MV-4-11 (cell line): ENCODE measurements around the gene ATP6V1G1.

Experiments used
- DNase-seq: peaks from one replicate; lab custom pipeline; 2025; lab: John Stamatoyannopoulos, UW

Gene ATP6V1G1

DNA sequence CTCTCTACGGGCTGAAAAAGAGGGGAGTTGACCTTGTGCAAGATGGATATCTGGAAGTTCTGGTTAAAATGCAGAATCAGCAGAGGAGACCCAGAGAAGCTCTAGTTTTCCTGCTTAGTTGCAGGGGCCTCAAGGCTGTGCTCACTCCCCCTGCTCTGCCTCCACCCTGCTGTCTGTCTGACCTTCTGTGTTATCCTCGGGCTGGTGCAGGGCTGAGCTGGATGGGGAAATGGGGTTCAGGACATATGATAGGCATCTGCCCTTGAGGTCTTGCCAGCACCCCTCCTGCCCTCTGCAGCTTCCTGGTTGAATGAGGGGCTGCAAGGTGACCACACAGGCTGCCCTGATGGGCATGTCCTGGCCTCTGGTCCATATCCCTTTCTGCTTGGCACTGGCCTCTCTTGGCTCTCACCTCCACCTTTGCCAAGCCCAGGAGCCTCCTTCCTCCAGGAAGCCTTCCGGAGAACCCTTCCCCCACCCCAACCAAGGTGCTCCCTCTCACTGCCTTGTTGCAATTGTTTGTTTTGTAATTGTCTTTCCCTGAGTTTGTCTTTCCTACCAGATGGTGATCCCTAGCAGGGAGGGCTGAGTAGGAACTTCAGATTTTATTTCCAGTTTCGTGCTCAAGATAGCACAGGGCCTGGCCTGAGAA, 24.8 kb downstream of the ATP6V1G1 start:
- DNase-seq, result no peak

DNA sequence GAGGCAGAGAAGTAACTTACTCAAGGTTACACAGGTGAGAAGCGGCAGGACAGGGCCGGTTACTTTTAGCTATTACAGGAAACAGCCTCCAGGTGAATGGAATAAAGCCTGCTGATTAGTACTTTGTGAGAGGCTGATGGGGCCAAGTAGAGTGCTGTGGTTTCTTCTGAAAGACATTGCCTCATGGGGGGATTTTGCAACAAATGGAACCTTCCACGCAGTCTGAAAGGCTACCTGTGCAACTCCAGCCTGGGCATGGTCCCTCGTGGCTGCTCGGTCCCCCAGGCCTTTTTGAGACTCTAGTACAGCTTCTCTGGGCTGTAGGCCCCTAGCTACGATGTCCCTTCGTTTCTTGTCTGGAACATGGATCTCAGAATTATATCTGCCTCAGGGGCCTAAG, 25.5 kb downstream of the ATP6V1G1 start:
- DNase-seq, result no peak

DNA sequence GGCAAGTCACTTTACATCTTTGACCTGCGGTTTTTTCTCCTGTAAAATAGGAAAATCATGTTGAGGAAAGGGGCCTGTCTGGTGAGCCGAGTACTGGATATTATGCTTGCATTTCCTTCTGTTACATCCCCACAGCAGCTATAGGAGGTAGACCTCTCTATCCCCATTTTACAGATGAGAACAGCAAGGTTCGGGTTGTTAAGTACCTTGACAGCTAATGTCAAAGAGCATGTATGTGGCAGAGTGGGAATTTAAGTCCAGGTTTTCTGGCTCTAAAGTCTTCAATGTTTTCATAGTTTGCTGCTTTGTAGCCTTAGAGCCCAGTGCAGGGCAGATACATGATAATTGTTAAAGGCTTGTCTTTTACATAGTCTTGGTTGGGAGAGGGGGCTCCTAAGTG, 26.4 kb downstream of the ATP6V1G1 start:
- no peak for DNase-seq

DNA sequence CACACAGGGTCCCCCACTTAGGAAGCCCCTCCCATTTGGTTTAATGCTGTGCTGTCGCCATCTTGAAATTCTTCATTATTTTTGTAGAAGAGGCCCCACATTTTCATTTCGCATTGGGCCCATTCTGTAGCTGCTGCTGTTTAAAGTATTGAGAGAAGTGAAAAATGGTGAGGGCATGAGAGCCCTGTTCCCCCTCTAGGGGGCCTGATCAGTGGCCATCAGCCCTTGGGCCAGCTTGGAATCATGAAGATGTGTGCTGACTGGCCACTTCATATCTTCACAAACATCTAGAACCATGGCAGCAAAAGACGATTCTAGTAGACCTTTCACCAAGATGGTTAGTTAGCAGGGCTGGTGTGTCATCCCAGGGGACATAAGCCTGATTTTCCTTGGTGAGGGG, 26.8 kb downstream of the ATP6V1G1 start:
- no peak for DNase-seq

DNA sequence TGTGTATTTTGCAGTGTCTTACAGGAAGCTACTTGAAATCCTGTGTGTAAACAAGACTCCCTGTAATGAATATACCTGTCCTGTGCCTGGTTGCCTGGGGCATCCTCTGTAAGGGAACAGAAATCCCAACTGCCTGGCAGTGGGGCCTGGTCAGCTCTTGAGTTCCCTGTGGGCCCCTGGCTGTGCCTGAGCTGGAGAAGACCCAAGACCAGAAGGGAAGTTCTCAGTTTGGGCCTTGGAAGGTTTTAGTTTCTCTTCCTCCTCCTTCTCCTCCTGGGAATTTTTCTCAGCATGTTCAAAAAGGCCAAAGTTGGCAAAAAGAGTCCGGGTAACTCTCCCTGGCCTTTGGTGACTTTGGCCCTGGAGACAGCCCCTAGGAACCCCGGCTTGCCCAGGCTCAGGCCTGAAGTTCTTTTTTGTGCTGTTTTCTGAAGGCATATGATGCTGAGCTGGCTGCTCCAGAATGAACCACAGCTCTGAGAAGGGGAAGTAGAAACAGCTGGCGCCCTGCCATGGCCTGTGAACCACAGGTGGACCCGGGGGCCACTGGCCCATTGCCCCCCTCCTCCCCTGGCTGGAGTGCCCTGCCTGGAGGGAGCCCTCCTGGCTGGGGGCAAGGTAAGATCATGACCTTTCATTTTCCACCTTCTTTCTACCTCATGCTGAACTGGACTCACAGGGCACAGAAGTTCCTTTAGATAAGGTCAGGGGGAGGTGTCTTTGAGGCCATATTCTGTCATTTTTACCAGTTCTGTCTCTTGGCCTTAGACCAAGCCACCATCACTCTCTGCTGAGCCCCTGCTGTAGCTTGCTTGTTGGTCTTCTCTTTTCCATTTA, 29.3 kb downstream of the ATP6V1G1 start:
- DNase-seq, result peak; percentile 80

DNA sequence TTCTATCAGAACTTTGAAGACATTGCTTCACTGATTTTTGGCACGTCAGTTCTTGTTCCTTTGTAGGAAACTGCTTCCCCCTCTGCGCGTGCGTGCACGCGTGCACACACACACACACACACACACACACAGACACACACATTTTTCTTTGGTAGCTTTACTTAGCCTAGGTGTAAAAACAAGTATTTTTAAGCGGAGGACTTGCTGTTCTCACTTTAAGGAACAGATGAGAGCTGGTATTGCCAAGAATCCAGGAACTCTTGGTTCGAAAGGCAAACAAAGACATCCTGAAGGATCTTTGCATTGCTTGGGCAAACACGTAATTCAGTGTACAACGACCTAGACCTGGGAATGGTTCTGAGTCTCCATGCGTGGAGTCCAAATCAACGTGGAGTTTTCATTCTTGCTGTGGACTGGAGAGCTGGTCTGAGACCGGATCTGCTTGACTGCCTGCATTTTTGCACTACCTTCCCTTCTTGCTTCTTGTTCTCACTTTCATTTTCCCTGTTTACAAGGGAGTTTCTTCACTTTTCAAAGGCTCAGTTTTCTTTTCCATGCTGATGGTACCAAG, 31.7 kb downstream of the ATP6V1G1 start:
- DNase-seq, result peak; percentile 42

DNA sequence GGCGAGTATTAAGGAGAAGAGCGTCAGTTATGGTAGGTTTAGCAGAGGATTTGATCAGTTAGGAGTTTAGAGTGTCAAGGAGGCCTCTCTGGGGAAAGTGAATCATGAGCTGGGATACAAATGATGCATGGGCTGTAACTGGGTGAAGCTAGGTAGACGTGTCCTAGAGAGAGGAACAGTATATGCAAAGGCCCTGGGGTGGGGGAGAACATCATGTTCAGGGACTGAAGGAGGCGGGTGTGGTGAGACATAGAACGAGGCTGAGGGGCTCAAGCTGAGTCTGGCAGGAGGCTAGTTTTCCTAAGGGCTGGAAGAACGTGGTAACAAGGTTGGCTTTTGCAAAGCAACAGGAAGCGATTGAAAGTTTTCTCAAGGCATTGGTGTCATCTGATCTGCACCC, 34.0 kb downstream of the ATP6V1G1 start:
- no peak for DNase-seq

DNA sequence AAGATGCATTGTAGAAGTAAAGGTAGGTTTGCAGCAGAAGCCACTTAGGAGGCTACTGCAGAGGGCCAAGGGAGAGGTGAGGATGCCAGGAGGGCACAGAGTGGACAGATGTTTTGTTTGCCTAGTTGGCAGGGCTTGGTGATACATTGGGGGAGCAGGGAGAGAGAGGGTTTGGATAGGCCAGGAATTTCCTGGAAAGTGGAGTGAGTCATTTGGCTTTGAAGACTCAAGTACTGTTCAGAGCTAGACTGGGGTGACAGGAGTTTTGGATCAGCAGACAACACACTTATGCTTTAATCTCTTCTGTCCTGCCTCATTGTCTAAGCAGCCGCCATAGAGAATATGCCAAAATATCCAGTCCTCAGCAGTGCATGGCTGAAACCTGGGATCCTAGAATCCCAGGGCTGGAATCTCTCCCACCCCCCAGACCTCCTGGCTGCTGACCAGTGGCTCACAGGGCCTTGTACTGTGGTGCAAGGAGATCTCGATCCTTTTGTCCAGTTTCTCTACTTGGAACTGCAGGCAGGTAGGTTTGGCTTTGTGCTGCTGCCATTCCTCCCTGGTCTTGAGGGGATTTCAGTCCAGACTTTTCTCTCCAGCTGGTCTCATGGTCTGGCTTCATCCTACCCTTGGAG, 34.5 kb downstream of the ATP6V1G1 start:
- no peak for DNase-seq

DNA sequence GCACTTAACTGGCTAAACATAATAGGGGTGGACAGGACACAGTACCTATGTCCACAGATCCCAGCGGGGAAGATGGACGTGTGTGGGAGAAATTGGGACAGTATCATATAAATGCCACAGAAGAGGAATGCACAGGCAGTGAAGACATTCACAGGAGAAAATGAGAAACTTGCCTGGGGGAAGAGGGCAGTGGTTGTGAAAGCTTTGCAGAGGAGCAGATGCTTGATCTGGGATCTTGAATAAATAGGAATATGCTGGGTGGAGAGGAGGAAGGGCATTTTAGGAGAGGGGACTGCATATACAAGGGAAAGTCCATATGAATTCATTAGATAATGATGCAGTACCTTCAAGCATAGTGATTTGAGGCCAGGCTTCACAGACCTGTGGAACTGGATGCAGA, 37.1 kb downstream of the ATP6V1G1 start:
- DNase-seq, result no peak

DNA sequence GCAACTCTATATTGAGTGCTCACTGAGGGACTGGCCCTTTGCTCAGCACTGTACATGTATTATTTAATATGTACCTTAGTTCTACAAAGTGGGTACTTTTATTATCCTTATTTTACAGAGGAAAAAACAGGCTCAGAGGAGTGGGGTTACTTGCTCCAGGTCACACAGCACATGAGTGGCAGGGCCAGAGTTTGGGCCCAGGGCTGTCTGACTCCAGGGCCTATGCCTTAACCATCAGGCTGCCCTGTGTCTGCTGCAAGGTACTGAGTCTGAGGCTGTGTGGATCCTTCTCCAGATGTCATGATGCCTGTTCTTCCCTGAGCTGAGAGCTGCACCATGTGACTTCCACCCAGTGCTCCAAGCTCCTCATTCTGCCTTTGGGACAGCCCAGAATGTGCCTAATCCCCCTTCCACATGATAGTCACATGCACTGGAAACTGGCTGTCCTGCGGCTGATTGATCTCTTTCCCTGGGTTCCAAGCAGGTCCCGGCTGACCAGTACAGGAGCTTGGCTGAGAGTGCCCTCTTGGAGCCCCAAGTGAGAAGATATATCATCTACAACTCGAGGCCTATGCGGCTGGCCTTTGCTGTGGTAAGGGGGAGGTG, 38.9 kb downstream of the ATP6V1G1 start:
- no peak for DNase-seq

DNA sequence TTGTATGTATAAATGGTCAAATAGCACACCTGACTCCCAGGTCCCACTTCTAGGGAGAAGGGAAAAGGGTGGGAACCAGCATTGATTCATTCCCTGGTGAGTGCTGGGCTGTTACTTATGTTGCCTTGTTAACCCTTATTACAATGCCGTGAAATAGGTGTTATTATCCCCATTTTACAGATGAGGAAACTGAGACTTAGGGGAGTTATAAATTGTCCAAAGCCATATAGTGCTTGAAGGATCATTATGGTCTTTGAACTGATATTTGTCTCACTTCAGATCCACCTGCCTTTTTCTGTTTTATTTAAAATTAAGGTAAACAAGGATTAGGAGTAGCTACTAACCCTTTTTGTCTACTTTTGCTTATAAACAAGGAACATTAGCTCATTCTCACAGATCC, 40.0 kb downstream of the ATP6V1G1 start:
- DNase-seq, result no peak

DNA sequence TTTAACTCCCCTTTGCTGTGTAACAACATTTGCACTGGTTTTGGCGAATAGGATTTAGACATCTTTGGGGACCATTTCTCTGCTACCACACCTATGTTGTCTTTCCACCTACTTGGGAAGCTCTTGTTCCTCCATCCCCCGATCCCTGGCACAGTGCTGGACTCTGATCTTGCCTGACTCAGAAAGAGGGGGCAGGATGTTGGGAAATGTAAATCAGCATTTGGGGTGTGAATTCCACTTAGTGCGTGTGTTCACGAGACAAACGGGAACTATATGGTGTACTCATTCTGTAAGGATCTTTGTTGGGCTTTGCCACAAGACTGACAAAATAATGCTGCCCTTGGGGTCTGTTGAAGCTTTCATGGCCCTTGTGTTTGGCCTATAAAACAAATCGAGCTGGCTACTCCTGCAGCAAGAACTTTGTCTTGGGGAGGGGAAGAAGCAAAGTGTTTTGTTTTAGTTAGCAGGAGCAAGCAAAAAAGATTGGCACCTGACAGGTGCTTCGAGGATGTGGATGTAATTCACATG, 42.1 kb downstream of the ATP6V1G1 start:
- DNase-seq, result no peak

DNA sequence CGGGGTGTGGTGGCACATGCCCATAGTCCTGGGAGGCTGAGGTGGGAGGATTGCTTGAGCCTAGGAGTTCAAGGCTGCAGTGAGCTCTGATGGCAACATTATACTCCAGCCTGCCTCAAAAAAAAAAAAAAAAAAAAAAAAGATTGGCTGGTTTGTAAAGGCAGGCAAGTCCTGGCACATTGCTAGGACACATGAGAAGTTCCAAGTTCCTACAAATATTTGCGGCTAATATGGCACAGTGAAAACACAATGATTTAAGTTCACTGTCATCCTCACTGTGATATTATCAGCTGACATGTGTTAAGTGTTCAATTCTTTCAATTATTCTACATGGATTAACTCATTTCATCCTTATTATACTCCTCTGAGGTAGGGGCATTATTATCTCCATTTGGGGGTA, 43.6 kb downstream of the ATP6V1G1 start:
- DNase-seq, result no peak

DNA sequence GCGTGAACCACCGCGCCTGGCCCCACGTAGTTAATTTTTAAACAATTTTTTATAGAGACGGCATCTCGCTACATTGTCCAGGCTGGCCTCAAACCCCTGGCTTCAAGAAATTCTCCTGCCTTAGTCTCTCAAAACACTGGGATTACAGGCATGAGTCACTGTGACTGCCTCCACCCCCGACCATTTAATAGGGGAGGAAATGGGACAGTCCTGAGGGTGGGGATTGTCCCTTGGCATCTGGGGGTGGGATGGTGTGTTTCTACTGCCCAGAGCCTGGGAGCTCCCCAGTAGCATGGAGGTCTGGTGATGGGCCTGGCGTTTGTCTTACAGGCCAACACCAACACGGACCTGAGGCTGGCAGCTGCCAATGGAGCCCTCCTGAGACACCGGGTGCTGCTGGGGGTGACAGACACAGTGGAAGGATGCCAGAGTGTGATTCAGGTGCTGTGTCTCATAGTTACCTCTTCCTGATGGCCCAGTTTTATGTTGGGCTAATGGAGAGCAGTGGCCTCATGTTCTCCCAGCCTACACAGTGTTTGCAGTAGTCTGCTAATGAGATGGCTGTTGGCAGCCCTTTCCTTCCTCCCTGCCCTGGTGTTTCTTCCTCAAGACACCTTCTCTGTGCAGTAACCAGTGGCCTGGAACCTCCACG, 46.0 kb downstream of the ATP6V1G1 start:
- DNase-seq, result no peak

DNA sequence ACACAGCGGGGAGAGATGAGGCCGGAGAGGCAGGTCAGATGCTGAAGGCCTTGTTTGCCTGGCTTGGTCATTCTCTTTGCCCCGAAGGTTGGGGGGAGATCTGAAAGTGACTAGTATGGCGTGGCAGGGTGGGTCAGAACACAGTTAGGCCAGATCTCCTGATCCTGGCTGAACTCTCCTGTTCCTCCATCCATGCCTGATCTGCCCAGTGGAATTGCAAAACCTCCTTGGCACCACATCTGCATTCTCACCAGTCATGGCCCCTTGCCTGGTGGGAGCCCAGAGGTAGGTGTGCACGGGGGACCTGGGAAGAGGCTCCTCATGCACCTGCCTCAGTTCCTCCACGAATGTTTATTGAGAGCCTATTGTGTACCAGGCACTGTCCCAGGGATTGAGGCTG, 46.8 kb downstream of the ATP6V1G1 start:
- DNase-seq, result no peak

DNA sequence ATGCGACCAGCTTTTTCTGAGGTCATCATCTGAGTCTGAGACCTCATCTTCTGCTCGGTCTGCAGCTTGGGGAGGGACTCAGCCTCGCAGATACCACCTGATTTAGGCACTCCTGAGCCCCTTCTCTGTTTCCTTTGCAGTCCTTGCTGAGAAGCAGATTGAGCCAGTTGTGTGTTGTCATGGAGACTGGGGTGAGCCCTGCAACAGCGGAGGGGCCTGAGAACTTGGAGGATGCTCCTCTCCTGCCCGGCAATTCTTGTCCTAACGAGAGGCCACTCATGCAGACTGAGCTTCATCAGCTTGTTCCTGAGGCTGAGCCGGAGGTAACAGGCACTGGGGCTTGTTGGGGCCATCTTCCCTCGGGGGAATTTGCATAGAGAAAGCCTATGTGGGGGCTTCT, 50.8 kb downstream of the ATP6V1G1 start:
- DNase-seq, result no peak

DNA sequence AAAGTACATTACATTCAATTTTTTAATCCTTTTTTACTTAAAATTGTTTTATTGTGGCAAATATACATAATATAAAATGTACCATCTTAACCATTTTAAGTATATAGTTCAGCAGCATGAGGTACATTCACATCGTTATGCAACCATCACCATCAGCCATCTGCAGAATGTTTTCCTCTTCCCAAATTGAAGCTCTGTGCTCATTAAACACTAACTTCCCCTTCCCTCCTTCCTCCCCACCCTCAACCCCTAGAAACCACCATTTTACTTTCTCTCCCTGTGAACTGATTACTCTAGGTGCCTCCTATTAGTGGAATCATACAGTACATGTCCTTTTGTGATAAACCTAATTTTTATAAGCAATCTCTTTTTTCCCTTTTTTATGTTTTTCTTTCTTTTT, 54.4 kb downstream of the ATP6V1G1 start:
- DNase-seq, result peak; percentile 80

DNA sequence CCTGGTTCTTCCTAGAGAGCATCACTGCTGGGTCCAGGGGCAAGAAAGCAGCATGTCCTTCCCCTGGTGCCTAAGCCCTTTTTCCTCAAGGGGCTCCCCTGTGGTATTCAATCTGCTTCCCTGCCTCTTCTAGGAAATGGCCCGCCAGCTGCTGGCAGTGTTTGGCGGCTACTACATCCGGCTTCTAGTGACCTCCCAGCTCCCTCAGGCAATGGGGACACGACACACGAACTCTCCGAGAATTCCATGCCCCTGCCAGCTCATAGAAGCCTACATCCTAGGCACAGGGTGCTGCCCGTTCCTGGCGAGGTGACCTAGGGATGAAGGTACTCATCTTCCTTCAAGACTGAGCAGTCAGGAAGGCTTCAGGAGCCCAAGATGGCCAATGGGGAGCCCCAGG, 55.4 kb downstream of the ATP6V1G1 start:
- no peak for DNase-seq

DNA sequence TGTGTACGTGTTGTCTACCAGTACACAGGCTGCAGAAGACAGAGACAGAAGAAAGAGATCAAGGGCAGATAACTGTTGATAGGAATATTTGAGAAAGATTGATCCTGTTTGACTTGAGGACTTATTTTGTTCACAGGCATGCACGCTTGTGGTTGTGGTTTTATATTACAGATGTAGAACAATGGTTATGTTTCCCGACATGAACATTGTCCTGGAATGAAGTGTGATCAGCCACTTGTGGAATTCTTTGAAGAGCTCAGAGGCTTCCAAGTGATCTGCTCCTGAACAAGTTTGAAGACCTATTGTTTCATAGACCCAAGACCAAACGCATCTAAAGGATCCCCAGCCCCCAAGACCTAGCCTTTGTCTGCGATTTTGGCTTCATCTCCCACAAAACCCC, 56.3 kb downstream of the ATP6V1G1 start:
- DNase-seq, result no peak
